Central memory CD4-positive, alpha-beta T cell (primary cell): ENCODE results near the gene UGGT2.
"Not testable (repeated sequence)": the region's sequence is repeated elsewhere in the genome, so short reads cannot be mapped to it uniquely, and the experiment has no call there.

Experiments
- DNase-seq: peaks from one replicate; pipeline ENCODE4 v3.0.0; 2022

Gene UGGT2

GRCh38 chr13:95880331-95880730 is 172.9 kb downstream of the UGGT2 start:
- no peak for DNase-seq

- no peak for DNase-seq
These were observed 178.9 kb downstream of the UGGT2 start for GRCh38 chr13:95874286-95874685.

- DNase-seq, result no peak
These were observed 182.8 kb downstream of the UGGT2 start for GRCh38 chr13:95870421-95870820.

- DNase-seq, result no peak
These were observed 188.1 kb downstream of the UGGT2 start for GRCh38 chr13:95865080-95865615.

GRCh38 chr13:95862408-95862807 is 190.8 kb downstream of the UGGT2 start:
- DNase-seq, result no peak

GRCh38 chr13:95861296-95861695 is 191.9 kb downstream of the UGGT2 start:
- DNase-seq, result no peak

- DNase-seq, result no peak
These were observed 194.7 kb downstream of the UGGT2 start for GRCh38 chr13:95858286-95859075.

GRCh38 chr13:95845656-95846055 is 207.5 kb downstream of the UGGT2 start:
- not testable (repeated sequence) for DNase-seq

GRCh38 chr13:95842898-95843297 is 210.3 kb downstream of the UGGT2 start:
- no peak for DNase-seq

GRCh38 chr13:95841894-95842293 is 211.3 kb downstream of the UGGT2 start:
- DNase-seq, result no peak

GRCh38 chr13:95834134-95834765 is 219.0 kb downstream of the UGGT2 start:
- DNase-seq, result peak; percentile 48

- DNase-seq, result no peak
These were observed 219.5 kb downstream of the UGGT2 start for GRCh38 chr13:95833719-95834118.

- no peak for DNase-seq
These were observed 220.1 kb downstream of the UGGT2 start for GRCh38 chr13:95833126-95833525.

- no peak for DNase-seq
These were observed 230.9 kb downstream of the UGGT2 start for GRCh38 chr13:95822303-95822702.

- DNase-seq, result no peak
These were observed 238.7 kb downstream of the UGGT2 start for GRCh38 chr13:95814495-95814894.

GRCh38 chr13:95813139-95813538 is 240.1 kb downstream of the UGGT2 start:
- DNase-seq, result no peak

- no peak for DNase-seq
These were observed 243.8 kb downstream of the UGGT2 start for GRCh38 chr13:95809429-95809828.

GRCh38 chr13:95805921-95806320 is 247.3 kb downstream of the UGGT2 start:
- DNase-seq, result no peak

- no peak for DNase-seq
These were observed 251.4 kb downstream of the UGGT2 start for GRCh38 chr13:95801825-95802224.

- DNase-seq, result no peak
These were observed 252.8 kb downstream of the UGGT2 start for GRCh38 chr13:95800436-95800835.

GRCh38 chr13:95797016-95797415 is 256.2 kb downstream of the UGGT2 start:
- DNase-seq, result no peak

- no peak for DNase-seq
These were observed 259.4 kb downstream of the UGGT2 start for GRCh38 chr13:95793781-95794180.

GRCh38 chr13:95793018-95793555 is 260.1 kb downstream of the UGGT2 start:
- DNase-seq, result no peak
